ENCODE results near the gene PAPLN.

- TF ChIP-seq SETDB1 (CRISPR knock-in tag; IDR thresholded peaks at IDR 0.05; ENCODE audit: borderline replicate concordance), result no peak
- TF ChIP-seq CBX5 (CRISPR knock-in tag; IDR thresholded peaks at IDR 0.05; ENCODE audit: borderline replicate concordance), result no peak
- no peak for TF ChIP-seq ZNF740 (CRISPR knock-in tag; IDR thresholded peaks at IDR 0.05)
- no peak for TF ChIP-seq KDM4B (CRISPR knock-in tag; IDR thresholded peaks at IDR 0.05)
- no peak for TF ChIP-seq GATAD1 (CRISPR knock-in tag; IDR thresholded peaks at IDR 0.05)
- no peak for TF ChIP-seq GABPA (IDR thresholded peaks at IDR 0.05; ENCODE audit: low read depth, low read length)
- no peak for TF ChIP-seq GABPA (CRISPR knock-in tag; IDR thresholded peaks at IDR 0.05; ENCODE audit: low read depth)
- no peak for TF ChIP-seq ZNF253 (CRISPR knock-in tag; IDR thresholded peaks at IDR 0.05; ENCODE audit: borderline replicate concordance)
These were observed 22.5 kb downstream of the PAPLN start for GRCh38 chr14:73259837-73260236.
